Endothelial cell of umbilical vein (primary cell): ENCODE data around the gene FOXJ3. TPM values are rescaled to one million over a fixed set of nuclear protein-coding genes. Genes with fewer than 3 reads are reported as not detected.

Experiments used
- BruUV-seq: library from RNA; stranded (reverse); fragments of 400-500 nt; replicated peaks from 2 replicates; lab custom pipeline; 2021; lab: Mats Ljungman, UMichigan
- CTCF ChIA-PET: fragments of 300-600, 350-600 bp; sonication (Branson Sonifier 250); formaldehyde crosslinking; loops from one replicate; lab custom pipeline; 2021; ENCODE audit warnings: antibody characterized with exemption, inconsistent platforms; lab: Charles Lee
- POLR2A ChIA-PET: fragments of 300-600, 350-600 bp; sonication (Branson Sonifier 250); formaldehyde crosslinking; loops from one replicate; lab custom pipeline; 2021; ENCODE audit warnings: antibody characterized with exemption, inconsistent platforms; lab: Charles Lee
- DNase-seq: peaks from one replicate; pipeline ENCODE4 v3.0.0-alpha.2; 2011; ENCODE audit warnings: low read depth, low spot score
- FAIRE-seq: peaks from 2 replicates; lab custom pipeline; 2011; peaks lifted over from hg19 to GRCh38; lab: Jason Lieb, UNC
- H2AFZ ChIP-seq: 2 replicates; pipeline ENCODE4 v1.6.0; 2012; ENCODE audit warnings: low read depth, low read length, control low read depth, inconsistent platforms
- H3K27ac ChIP-seq: 2 replicates; pipeline ENCODE4 v1.5.1; 2011; ENCODE audit warnings: low read depth, mild to moderate bottlenecking, control low read depth, low read length, moderate library complexity; ENCODE audit not compliant: insufficient read depth
- H3K27me3 ChIP-seq, 2 experiments: 2 replicates each; pipeline versions ENCODE4 v1.6.0 to v1.6.1; 2011; ENCODE audit warnings: low read length in 2 of 2, mixed read lengths in 1 of 2; ENCODE audit not compliant: control insufficient read depth in 2 of 2, insufficient read depth in 2 of 2
- H3K36me3 ChIP-seq, 2 experiments: 2 replicates in 1 of 2; 3 replicates in 1 of 2; pipeline ENCODE4 v1.5.1; 2011; ENCODE audit warnings: low read length in 2 of 2, mild to moderate bottlenecking in 1 of 2, moderate library complexity in 1 of 2; ENCODE audit not compliant: control insufficient read depth in 2 of 2, insufficient read depth in 2 of 2; ENCODE audit errors: extremely low read depth in 1 of 2
- H3K4me1 ChIP-seq: 3 replicates; pipeline ENCODE4 v1.5.1; 2011; ENCODE audit warnings: mild to moderate bottlenecking, low read length; ENCODE audit not compliant: control insufficient read depth, insufficient read depth; ENCODE audit errors: extremely low read depth
- H3K4me2 ChIP-seq: 2 replicates; pipeline ENCODE4 v1.6.1; 2011; ENCODE audit warnings: low read length, control low read depth, mixed read lengths; ENCODE audit not compliant: insufficient read depth
- H3K4me3 ChIP-seq, 3 experiments: fragments of 200-600 bp in 1 of 3; sonication (generic), shearing (Covaris generic) in 1 of 3; replicated peaks in 1 of 3; 2 replicates each; pipeline ENCODE4 v1.5.1; 2011 to 2016; ENCODE audit warnings: control low read depth in 3 of 3, low read length in 3 of 3, mild to moderate bottlenecking in 2 of 3, inconsistent platforms in 1 of 3, low read depth in 1 of 3, moderate library complexity in 1 of 3; ENCODE audit not compliant: insufficient read depth in 1 of 3
- H3K79me2 ChIP-seq: 2 replicates; pipeline ENCODE4 v1.6.0; 2012; ENCODE audit warnings: low read length, inconsistent platforms; ENCODE audit not compliant: control insufficient read depth, insufficient read depth
- H3K9ac ChIP-seq: replicated peaks from 2 replicates; pipeline ENCODE3; 2011; ENCODE audit warnings: low read length, control low read depth; ENCODE audit not compliant: insufficient read depth; ENCODE audit errors: extremely low read depth
- H3K9me1 ChIP-seq: replicated peaks from 3 replicates; pipeline ENCODE4 v1.6.0; 2011; ENCODE audit warnings: mild to moderate bottlenecking, low read length; ENCODE audit not compliant: control insufficient read depth, insufficient read depth; ENCODE audit errors: extremely low read depth
- H3K9me3 ChIP-seq: replicated peaks from 2 replicates; pipeline ENCODE4 v1.5.1; 2012; ENCODE audit warnings: low read length, inconsistent platforms; ENCODE audit not compliant: control insufficient read depth, insufficient read depth
- H4K20me1 ChIP-seq: replicated peaks from 2 replicates; pipeline ENCODE3; 2011; ENCODE audit warnings: mild to moderate bottlenecking, low read length; ENCODE audit not compliant: control insufficient read depth, insufficient read depth; ENCODE audit errors: extremely low read depth
- EZH2 ChIP-seq: IDR thresholded peaks from 2 replicates; pipeline ENCODE4 v1.6.1; 2012; ENCODE audit warnings: borderline replicate concordance, low read depth, mild to moderate bottlenecking, moderate library complexity, low read length, inconsistent platforms; ENCODE audit not compliant: severe bottlenecking
- FOS ChIP-seq: IDR thresholded peaks from 2 replicates; pipeline ENCODE4 v1.6.1; 2011; ENCODE audit warnings: mild to moderate bottlenecking, low read length, moderate library complexity, borderline replicate concordance; ENCODE audit not compliant: insufficient read depth
- GATA2 ChIP-seq: IDR thresholded peaks from 2 replicates; pipeline ENCODE4 v1.7.0; 2011; ENCODE audit warnings: low read depth, mild to moderate bottlenecking, moderate library complexity, mixed read lengths, low read length; ENCODE audit not compliant: insufficient read length, insufficient read depth
- JUN ChIP-seq: IDR thresholded peaks from 2 replicates; pipeline ENCODE4 v1.6.1; 2011; ENCODE audit warnings: borderline replicate concordance, low read depth; ENCODE audit not compliant: insufficient read length, insufficient read depth
- MYC ChIP-seq: IDR thresholded peaks from one replicate; pipeline ENCODE4 v1.6.1; 2011; ENCODE audit warnings: mild to moderate bottlenecking, low read depth, low read length
- POLR2A ChIP-seq: IDR thresholded peaks from 2 replicates; pipeline ENCODE4 v1.6.1; 2012; ENCODE audit warnings: low read depth, mild to moderate bottlenecking, control low read depth, low read length
- POLR2AphosphoS5 ChIP-seq: IDR thresholded peaks from 2 replicates; pipeline ENCODE4 v1.6.1; 2012; ENCODE audit warnings: low read depth, mild to moderate bottlenecking, control low read depth, low read length, moderate library complexity; ENCODE audit not compliant: insufficient read depth
- dilution Hi-C: fragments of 300-500 bp; cut with MboI; formaldehyde crosslinking; loops from one replicate; pipeline ENCODE4 v1.15.0; 2019; ENCODE audit warnings: low sequenced_read_pairs; ENCODE audit not compliant: extremely low pct_ligation_motif_present
- intact Hi-C: fragments of 100-400 bp; cut with micrococcal nuclease; formaldehyde crosslinking; loops from one replicate; pipeline ENCODE4 v1.10.0; 2022
- polyA plus RNA-seq, 4 experiments: library from polyadenylated mRNA; depleted of rRNA in 3 of 4; stranded (reverse) in 3 of 4; unstranded in 1 of 4; fragments of >200 nt; gene quantifications; 2 replicates each; pipeline versions ENCODE4 v1.2.1 to v1.2.3, GENCODE V29; 2011 to 2012; ENCODE audit warnings: missing spikeins in 1 of 4
- total RNA-seq: library from RNA; stranded (reverse); gene quantifications from 2 replicates; pipeline ENCODE4 v1.2.3, GENCODE V29; 2021
- TF ChIP-seq, protein P1 (sequence below), 2 donors: IDR thresholded peaks; 1 replicate in 1 of 2; 2 replicates in 1 of 2; pipeline ENCODE4 v1.5.1; 2011; ENCODE audit warnings: low read length in 2 of 2, mild to moderate bottlenecking in 2 of 2, moderate library complexity in 2 of 2, control low read depth in 1 of 2, inconsistent platforms in 1 of 2, low read depth in 1 of 2; ENCODE audit not compliant: insufficient read depth in 1 of 2; ENCODE audit errors: extremely low read depth in 1 of 2
- TF ChIP-seq, protein P2 (sequence below): IDR thresholded peaks from 2 replicates; pipeline ENCODE4 v1.6.1; 2011; ENCODE audit not compliant: insufficient read depth, insufficient read length

FOXJ3 gene
- total and polyA plus RNA-seq, 2 donors (not counting 3 experiments of a cell fraction or from before 2014, with no cell fraction given): 34.7 to 38.8 TPM

DNA sequence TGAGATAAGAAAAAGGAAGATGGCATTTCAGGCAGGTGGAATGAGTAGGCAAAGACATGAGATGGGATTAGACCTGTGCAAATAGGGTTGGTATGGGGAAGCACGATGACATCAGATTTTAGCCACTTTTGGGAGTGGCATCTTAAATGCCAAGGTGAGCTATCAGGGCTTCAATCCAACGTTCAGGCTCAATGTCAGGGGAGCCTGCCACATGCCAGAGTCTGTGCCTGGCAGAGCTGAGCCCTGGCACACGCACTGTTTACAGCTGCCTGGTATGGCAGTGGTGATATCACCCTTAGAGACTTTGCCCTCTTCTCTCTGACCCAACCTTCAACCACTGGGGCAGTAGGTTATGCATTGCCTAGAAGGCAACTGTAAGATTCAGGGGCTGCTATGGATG lies 182.9 kb downstream of the FOXJ3 start:
- FAIRE-seq (no peak), DNase-seq (no peak)
- H3K36me3 ChIP-seq: no peaks in the 10 kb centered on the region
- no TSS peak for BruUV-seq
- no peak overlapping the region for H3K4me2 ChIP-seq
- H3K9ac ChIP-seq: no peak overlapping the region
- H3K9me1 ChIP-seq: no peaks in the 10 kb centered on the region
- H3K9me3 ChIP-seq: no peaks in the 10 kb centered on the region
- H4K20me1 ChIP-seq: no peaks in the 10 kb centered on the region
- no peak overlapping the region for H3K27ac ChIP-seq
- H3K4me3 ChIP-seq: no peak overlapping the region
- ChIA-PET CTCF (interaction anchor here (1.0 to 3.6 kb wide), 2 partner anchors 13 to 21 kb away, joined by 3 to 14 read pairs; no protein-coding TSS in a partner anchor), POLR2A (no interaction called here)
- H3K27me3 ChIP-seq: peaks cover 5 to 9% of the 10 kb centered on the region in 2 experiments
- intact Hi-C loops (no loop called here), dilution Hi-C loops (no loop called here)
- H2AFZ ChIP-seq: no peak overlapping the region
- H3K4me1 ChIP-seq: no peaks in the 10 kb centered on the region
- H3K79me2 ChIP-seq: no peaks in the 10 kb centered on the region
- TF ChIP-seq JUN: no peak
- TF ChIP-seq POLR2AphosphoS5: no peak
- TF ChIP-seq, protein P1, sequence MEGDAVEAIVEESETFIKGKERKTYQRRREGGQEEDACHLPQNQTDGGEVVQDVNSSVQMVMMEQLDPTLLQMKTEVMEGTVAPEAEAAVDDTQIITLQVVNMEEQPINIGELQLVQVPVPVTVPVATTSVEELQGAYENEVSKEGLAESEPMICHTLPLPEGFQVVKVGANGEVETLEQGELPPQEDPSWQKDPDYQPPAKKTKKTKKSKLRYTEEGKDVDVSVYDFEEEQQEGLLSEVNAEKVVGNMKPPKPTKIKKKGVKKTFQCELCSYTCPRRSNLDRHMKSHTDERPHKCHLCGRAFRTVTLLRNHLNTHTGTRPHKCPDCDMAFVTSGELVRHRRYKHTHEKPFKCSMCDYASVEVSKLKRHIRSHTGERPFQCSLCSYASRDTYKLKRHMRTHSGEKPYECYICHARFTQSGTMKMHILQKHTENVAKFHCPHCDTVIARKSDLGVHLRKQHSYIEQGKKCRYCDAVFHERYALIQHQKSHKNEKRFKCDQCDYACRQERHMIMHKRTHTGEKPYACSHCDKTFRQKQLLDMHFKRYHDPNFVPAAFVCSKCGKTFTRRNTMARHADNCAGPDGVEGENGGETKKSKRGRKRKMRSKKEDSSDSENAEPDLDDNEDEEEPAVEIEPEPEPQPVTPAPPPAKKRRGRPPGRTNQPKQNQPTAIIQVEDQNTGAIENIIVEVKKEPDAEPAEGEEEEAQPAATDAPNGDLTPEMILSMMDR (IDR thresholded peaks at IDR 0.05; ENCODE audit: extremely low read depth in 1 of 2, insufficient read depth in 1 of 2, low read depth in 1 of 2, low read length in 2 of 2): no peak
- no peak for TF ChIP-seq MYC
- TF ChIP-seq, protein P2, sequence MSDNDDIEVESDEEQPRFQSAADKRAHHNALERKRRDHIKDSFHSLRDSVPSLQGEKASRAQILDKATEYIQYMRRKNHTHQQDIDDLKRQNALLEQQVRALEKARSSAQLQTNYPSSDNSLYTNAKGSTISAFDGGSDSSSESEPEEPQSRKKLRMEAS: no peak
- TF ChIP-seq EZH2: no peak
- no peak for TF ChIP-seq FOS
- no peak for TF ChIP-seq POLR2A
- TF ChIP-seq GATA2: no peak
